Ovary (tissue), 9 donors: ENCODE measurements around the gene TPH1. TPM values are rescaled to one million over a fixed set of nuclear protein-coding genes. Genes with fewer than 3 reads are reported as not detected.
A peak's percentile ranks its signal among the peaks of the same experiment; 100 is the strongest.

Experiments
- DNase-seq, 5 donors: peaks; one replicate each; pipeline ENCODE4 v3.0.0-alpha.2; 2019 to 2020
- H3K27ac ChIP-seq, 2 donors: fragments of 200-600 bp; one replicate each; pipeline versions ENCODE4 v1.5.1 to v1.8.0; 2019 to 2022
- H3K27me3 ChIP-seq: fragments of 200-600 bp; one replicate; pipeline ENCODE4 v1.8.0; 2022
- H3K36me3 ChIP-seq: fragments of 200-600 bp; sonication (generic); one replicate; pipeline ENCODE4 v1.5.1; 2019
- H3K4me1 ChIP-seq: one replicate; pipeline ENCODE4 v1.8.1; 2013; ENCODE audit warnings: mild to moderate bottlenecking, moderate library complexity; ENCODE audit not compliant: insufficient read depth
- H3K4me3 ChIP-seq: fragments of 200-600 bp; sonication (generic); one replicate; pipeline ENCODE4 v1.5.1; 2017
- H3K9me3 ChIP-seq, 2 donors: fragments of 200-600 bp in 1 of 2; sonication (generic) in 1 of 2; one replicate each; pipeline versions ENCODE4 v1.5.1 to v1.8.1; 2013 to 2019; ENCODE audit warnings: mild to moderate bottlenecking in 1 of 2, moderate library complexity in 1 of 2
- EP300 ChIP-seq: sonication (generic); formaldehyde crosslinking; IDR thresholded peaks from one replicate; pipeline ENCODE4 v1.6.1; 2017; ENCODE audit warnings: antibody characterized with exemption
- POLR2A ChIP-seq: fragments of 450-650 bp; IDR thresholded peaks from one replicate; pipeline ENCODE4 v1.6.1; 2017; ENCODE audit warnings: antibody characterized with exemption, mild to moderate bottlenecking, moderate library complexity
- WGBS, 3 donors: extraction: QIAGEN DNeasy Blood & Tissue Kit in 1 of 3; methylation state at CpG; one replicate each; pipeline versions ENCODE4 v1.1.5 to v1.1.7; 2013 to 2017; 5-methylcytosine and 5-hydroxymethylcytosine counted together
- intact Hi-C, 4 donors: fragments of 100-400 bp; cut with DNase I; formaldehyde crosslinking; loops; one replicate each; pipeline versions ENCODE4 v1.11.0 to v1.15.1; 2022 to 2023
- polyA plus RNA-seq, 2 donors: library from polyadenylated mRNA; stranded (reverse); fragments of 200-250 nt in 1 of 2; fragments of 350-450 nt in 1 of 2; fragmentation: Illumina TruSeq in 1 of 2; extraction: RNeasy Lipid Tissue Mini Kit (QIAGEN cat#74804) in 1 of 2; gene quantifications; one replicate each; pipeline ENCODE4 v1.2.3, GENCODE V29; 2013 to 2014
- total RNA-seq, 7 donors: library from RNA; depleted of rRNA in 2 of 7; stranded (reverse); fragments of >200 nt in 2 of 7; fragmentation: NEBNext Ultra II Directional in 3 of 7; extraction: Animal tissue kit (Norgen Biotek cat#: 25700) in 3 of 7; gene quantifications; one replicate each; pipeline versions ENCODE4 v1.1.0 to v1.2.4, GENCODE V29; 2016 to 2023
- TF ChIP-seq, protein P1 (sequence below), 3 donors: fragments of 450-650 bp in 2 of 3; fragments of 200-600 bp in 1 of 3; IDR thresholded peaks; one replicate each; pipeline versions ENCODE4 v1.5.1 to v1.8.0; 2016 to 2022; ENCODE audit warnings: antibody characterized with exemption in 3 of 3, mild to moderate bottlenecking in 1 of 3
- donor health status: DM: no; HTN: no; CAD: no; lungs with moderate emphysema.
- donor health status: DM: no; HTN: no; CAD: no.
- donor health status: Bipolar disorder and iron deficiency.
- donor health status: DM: yes; HTN: yes; CAD: no.
- donor health status: DM: no; HTN: no; CAD: no.
- donor health status: DM: yes; HTN: yes; CAD: no.

Gene TPH1
- total and polyA plus RNA-seq, 9 donors, result 0.28 to 1.6 (median 0.57) TPM

DNA sequence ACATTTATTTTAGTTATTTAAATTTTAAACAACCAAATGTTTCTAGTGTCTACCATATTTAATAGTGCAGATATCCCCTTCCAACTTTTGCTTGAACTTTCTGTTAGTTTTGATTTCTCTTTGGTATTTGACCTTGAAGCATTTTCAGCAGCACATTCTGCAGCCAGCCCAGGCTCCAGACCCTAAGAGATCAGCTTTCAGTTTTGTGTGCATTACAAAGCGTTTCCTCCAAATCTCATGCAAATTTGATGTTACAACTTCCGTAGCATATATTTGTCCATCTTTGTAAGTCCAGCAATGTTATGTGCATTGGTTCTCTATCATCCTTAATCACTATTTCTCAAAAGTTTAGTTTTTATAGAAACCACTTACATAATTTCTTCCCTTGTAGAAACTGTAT, 18.6 kb downstream of the TPH1 start:
- 4 to 18% (median 8%) methylated on average over 2 of the region's 2 CpGs for WGBS, 3 donors
- H3K36me3 ChIP-seq, result no peaks in the 10 kb centered on the region
- TF ChIP-seq EP300, result no peak
- no peak for TF ChIP-seq POLR2A
- TF ChIP-seq, protein P1, sequence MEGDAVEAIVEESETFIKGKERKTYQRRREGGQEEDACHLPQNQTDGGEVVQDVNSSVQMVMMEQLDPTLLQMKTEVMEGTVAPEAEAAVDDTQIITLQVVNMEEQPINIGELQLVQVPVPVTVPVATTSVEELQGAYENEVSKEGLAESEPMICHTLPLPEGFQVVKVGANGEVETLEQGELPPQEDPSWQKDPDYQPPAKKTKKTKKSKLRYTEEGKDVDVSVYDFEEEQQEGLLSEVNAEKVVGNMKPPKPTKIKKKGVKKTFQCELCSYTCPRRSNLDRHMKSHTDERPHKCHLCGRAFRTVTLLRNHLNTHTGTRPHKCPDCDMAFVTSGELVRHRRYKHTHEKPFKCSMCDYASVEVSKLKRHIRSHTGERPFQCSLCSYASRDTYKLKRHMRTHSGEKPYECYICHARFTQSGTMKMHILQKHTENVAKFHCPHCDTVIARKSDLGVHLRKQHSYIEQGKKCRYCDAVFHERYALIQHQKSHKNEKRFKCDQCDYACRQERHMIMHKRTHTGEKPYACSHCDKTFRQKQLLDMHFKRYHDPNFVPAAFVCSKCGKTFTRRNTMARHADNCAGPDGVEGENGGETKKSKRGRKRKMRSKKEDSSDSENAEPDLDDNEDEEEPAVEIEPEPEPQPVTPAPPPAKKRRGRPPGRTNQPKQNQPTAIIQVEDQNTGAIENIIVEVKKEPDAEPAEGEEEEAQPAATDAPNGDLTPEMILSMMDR (IDR thresholded peaks at IDR 0.05), result no peak
- peak overlapping the region in 1 of 2 donors; percentile 24 for H3K27ac ChIP-seq
- intact Hi-C loops, result no loop called here
- peaks cover 3% of the 10 kb centered on the region for H3K4me1 ChIP-seq
- no peak for DNase-seq
- no peak overlapping the region for H3K4me3 ChIP-seq
- H3K9me3 ChIP-seq, result no peaks in the 10 kb centered on the region
- H3K27me3 ChIP-seq, result no peaks in the 10 kb centered on the region

DNA sequence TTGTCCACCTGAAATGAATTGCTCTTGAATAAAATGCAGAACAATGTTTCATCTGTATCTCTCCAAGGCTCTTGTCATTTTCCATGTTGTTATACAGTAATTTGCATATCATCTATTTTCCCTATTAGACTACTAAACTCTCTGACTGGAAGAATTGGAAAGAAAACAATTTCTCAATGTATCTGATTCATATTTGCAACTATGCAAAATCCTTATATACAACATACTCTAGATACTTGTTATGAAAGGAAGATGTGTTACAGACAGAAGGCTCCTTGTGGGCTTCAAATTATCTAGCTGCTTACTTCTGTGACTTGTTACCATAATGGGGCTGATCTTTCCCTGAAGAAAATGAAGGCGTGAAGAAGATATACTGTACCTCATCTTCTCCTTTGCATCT, 23.6 kb downstream of the TPH1 start:
- no peak for DNase-seq
- WGBS, 3 donors, result 92 to 100% (median 100%) methylated on average over 1 of the region's 1 CpG

DNA sequence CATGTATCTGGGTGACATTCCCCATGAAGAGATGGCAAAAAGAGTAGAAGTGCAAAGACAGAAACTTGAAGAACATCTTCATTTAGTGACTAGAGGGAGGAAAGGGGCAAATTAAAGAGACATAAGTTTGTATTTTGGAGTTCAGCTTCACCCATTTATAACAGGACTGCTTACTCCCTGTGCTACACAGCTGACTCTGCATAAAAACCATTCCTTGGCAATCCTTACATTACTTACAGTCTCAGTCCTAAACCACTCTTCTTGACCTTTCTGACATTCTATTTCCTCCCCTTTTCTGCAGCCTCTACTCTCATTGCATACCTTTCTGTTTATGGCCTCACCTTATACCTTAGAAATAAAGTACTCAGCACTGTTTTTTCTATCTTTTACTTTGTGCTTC, 26.4 kb downstream of the TPH1 start:
- Histone ChIP-seq H3K27ac (no peak overlapping the region), H3K27me3 (no peaks in the 10 kb centered on the region), H3K4me1 (no peaks in the 10 kb centered on the region), H3K9me3 (no peaks in the 10 kb centered on the region), H3K36me3 (no peaks in the 10 kb centered on the region), H3K4me3 (no peak overlapping the region)
- no peak for DNase-seq
- intact Hi-C loops, result no loop called here
- no peak for TF ChIP-seq POLR2A
- TF ChIP-seq, protein P1 (IDR thresholded peaks at IDR 0.05), result no peak
- no peak for TF ChIP-seq EP300

More for the DNA sequence above, 23.6 kb downstream of the TPH1 start:
- Histone ChIP-seq H3K27me3 (no peaks in the 10 kb centered on the region), H3K4me1 (peaks cover 3% of the 10 kb centered on the region), H3K27ac (no peak overlapping the region), H3K4me3 (no peak overlapping the region), H3K36me3 (no peaks in the 10 kb centered on the region), H3K9me3 (no peaks in the 10 kb centered on the region)
- intact Hi-C loops, result no loop called here
- TF ChIP-seq POLR2A (no peak), EP300 (no peak)
- TF ChIP-seq, protein P1 (IDR thresholded peaks at IDR 0.05), result no peak

DNA sequence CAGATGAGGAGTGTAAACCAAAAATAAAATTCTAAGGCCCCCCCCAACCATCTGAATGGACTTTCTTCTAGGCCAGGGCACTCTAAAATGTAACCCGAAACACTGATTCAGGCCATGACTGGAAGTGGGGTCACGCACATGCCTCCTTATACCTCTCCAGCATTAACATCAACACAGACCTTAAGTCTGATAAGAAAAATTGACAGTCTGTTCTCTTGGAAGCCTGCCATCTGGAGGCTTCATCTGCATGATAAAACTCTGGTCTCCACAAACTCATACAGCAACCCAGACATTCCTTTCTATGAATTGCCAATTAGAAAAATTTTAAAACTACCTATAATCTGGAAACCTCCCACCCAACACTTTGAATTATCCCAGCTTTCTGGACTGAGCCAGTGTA, 29.3 kb downstream of the TPH1 start:
- TF ChIP-seq, protein P1 (IDR thresholded peaks at IDR 0.05), result no peak
- no peak for TF ChIP-seq EP300
- no peak for TF ChIP-seq POLR2A
- H3K36me3 ChIP-seq, result no peaks in the 10 kb centered on the region
- H3K27ac ChIP-seq, result no peak overlapping the region
- intact Hi-C loops, result no loop called here
- H3K9me3 ChIP-seq, result no peaks in the 10 kb centered on the region
- WGBS, 3 donors, result 85 to 93% (median 90%) methylated on average over 2 of the region's 2 CpGs
- no peak overlapping the region for H3K4me3 ChIP-seq
- no peaks in the 10 kb centered on the region for H3K27me3 ChIP-seq
- no peak for DNase-seq
- H3K4me1 ChIP-seq, result peaks cover 4% of the 10 kb centered on the region

DNA sequence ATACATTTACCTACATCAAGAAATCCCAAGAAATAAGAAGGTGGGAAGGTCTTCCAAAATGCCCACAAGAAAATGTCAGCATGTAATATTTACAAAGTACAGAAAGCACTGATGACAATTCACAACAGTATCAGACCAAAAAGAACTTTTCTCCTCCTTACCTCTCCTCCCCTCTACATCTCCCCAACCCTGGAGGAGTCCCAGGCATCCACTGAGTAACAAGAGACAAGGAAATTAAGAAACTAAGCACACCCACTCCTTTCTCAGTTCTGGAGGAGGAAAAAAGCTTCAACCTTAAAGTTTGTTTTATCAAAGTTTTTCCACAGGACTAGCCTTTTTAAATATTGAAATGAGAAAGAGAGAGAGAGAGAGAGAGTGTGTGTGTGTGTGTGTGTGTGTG, 31.2 kb downstream of the TPH1 start:
- Histone ChIP-seq H3K9me3 (no peaks in the 10 kb centered on the region), H3K27ac (no peak overlapping the region), H3K27me3 (no peaks in the 10 kb centered on the region), H3K4me1 (peaks cover 4% of the 10 kb centered on the region), H3K36me3 (no peaks in the 10 kb centered on the region), H3K4me3 (no peak overlapping the region)
- no peak for DNase-seq
- TF ChIP-seq POLR2A (no peak), EP300 (no peak)
- TF ChIP-seq, protein P1 (IDR thresholded peaks at IDR 0.05), result no peak
- intact Hi-C loops, result no loop called here
